Umbilical cord (tissue), 2 donors: Measurements from ENCODE around the gene RGS6. TPM values are rescaled to one million over a fixed set of nuclear protein-coding genes. Genes with fewer than 3 reads are reported as not detected.
A peak's percentile ranks its signal among the peaks of the same experiment; 100 is the strongest.
"Not testable (repeated sequence)": the region's sequence is repeated elsewhere in the genome, so short reads cannot be mapped to it uniquely, and the experiment has no call there.

Experiments used
- DNase-seq: peaks from one replicate; pipeline ENCODE4 v3.0.0-alpha.2; 2015; ENCODE audit warnings: low spot score
- total RNA-seq: library from RNA; depleted of rRNA; stranded (reverse); fragments of >200 nt; gene quantifications from one replicate; pipeline ENCODE4 v1.2.3, GENCODE V29; 2014; ENCODE audit warnings: low replicate concordance; ENCODE audit not compliant: insufficient read depth

RGS6 gene
- total RNA-seq, 1 donor from 2014 or later = 4.3 TPM

DNA sequence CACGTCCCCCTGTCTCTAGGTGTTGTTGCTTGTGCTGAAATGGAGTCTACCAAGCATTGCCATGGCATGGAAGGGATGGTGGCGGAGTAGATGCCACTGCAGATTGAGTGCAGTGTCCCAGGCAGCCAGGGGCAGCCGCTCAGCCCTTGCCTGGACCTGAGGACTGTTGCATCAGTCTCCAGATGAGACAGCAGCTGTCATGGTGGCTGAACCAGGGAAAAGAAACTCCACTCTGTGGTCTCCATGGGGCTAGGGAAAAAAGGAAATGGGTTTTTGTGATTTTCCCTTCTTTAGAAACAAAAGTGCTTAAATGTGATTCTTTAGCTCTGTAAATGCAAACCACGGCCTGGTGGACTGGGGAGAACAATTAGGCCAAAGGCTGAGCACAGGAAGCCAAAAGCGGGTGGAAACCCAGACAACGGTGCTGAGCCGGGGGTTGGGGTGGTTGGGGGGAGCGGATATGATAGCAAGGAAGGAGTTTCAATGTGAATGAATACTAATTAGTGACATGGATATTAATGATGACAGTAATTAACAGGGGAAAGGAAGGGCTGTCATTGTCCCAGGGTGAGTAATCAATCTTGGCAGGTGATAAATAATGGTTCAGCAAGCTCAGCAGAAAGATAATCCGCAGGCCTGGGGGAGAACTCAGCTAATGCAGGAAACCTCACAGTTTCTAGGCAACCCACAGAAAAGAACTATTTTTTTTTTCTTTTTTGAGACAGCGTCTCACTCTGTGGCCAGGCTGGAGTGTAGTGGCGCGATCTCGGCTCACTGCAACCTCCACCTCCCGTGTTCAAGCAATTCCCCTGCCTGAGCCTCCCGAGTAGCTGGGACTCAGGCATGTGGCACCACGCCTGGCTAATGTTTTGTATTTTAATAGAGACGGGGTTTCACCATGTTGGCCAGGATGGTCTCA is 519.1 kb downstream of the RGS6 start:
- peak; percentile 62 for DNase-seq

DNA sequence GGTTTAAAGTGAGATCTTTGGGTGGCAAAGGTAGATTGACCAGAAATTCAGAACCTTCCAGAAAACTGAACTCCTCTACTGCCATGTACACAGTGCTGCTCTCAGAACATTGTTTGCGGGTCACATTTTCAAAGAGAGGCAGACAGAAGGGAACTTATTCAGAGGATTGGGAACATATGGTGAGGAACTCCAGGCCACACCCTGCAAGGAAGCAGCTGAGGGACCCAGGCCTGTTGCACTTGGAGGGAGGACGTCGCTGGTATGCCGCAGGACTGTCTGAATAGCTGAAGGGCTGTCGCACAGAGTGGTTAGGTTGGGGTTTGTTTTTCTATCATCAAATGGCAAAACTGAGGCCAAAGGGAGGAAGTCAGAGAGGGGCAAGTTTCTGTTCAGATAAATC is 520.5 kb downstream of the RGS6 start:
- no peak for DNase-seq

GRCh38 chr14:72454388-72455160 is 522.3 kb downstream of the RGS6 start:
- DNase-seq = no peak

DNA sequence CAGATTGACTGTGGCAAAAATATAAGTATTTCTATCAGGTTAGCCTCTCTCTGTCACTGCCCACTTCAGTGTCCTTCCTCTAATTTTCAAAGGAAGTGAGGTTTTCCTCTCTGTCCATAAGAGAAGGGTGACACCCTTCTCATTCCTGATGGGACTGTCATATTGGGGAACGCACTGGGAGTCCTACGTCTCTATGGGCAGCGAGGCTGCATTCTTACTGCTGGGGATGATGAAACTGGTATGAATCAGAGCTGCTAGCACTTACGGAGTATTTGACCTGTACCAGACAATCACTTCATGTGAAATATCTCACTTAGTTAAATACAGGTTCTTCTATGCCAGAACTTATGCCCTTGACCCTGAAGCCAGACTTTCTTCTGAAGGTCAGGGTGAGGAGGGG is 525.4 kb downstream of the RGS6 start:
- no peak for DNase-seq

GRCh38 chr14:72462056-72462455 is 529.8 kb downstream of the RGS6 start:
- DNase-seq = no peak

- DNase-seq = no peak
Observed at GRCh38 chr14:72463291-72463866, 531.1 kb downstream of the RGS6 start.

- DNase-seq = no peak
Observed at GRCh38 chr14:72464226-72464625, 532.0 kb downstream of the RGS6 start.

DNA sequence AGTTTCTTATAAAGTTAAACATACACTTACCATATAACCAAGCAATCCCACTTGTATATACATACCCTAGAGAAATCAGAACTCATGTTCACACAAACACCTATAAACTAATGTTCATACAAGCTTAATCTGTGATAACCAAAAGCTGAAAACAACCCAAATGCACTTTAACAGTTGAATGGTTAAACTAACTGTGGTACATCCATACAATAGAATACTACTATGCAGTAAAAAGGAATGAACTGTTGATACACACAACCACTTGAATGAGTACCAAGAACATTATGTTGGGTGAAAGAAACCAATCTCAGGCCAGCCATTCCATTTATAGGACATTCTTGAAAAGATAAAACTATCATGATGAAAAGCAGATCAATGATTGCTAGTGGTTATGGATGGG is 534.1 kb downstream of the RGS6 start:
- DNase-seq = no peak

- no peak for DNase-seq
Observed at GRCh38 chr14:72471346-72471745, 539.1 kb downstream of the RGS6 start.

DNA sequence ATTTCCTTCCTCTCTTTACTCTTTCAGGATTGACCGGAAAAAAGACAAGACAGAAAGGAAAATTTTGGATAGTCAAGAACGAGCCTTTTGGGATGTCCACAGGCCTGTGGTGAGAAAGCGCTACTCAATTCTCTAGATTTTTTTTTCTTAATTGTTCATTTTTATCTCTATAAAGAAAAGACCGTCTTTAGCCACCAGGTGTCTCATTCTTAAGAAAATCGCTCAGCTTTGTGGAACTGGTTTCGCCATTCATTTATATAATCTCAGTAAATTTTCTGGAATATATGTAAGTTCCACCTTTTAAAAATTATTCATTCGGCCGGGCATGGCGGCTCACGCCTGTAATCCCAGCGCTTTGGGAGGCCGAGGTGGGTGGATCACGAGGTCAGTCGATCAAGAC is 540.6 kb downstream of the RGS6 start:
- no peak for DNase-seq

DNA sequence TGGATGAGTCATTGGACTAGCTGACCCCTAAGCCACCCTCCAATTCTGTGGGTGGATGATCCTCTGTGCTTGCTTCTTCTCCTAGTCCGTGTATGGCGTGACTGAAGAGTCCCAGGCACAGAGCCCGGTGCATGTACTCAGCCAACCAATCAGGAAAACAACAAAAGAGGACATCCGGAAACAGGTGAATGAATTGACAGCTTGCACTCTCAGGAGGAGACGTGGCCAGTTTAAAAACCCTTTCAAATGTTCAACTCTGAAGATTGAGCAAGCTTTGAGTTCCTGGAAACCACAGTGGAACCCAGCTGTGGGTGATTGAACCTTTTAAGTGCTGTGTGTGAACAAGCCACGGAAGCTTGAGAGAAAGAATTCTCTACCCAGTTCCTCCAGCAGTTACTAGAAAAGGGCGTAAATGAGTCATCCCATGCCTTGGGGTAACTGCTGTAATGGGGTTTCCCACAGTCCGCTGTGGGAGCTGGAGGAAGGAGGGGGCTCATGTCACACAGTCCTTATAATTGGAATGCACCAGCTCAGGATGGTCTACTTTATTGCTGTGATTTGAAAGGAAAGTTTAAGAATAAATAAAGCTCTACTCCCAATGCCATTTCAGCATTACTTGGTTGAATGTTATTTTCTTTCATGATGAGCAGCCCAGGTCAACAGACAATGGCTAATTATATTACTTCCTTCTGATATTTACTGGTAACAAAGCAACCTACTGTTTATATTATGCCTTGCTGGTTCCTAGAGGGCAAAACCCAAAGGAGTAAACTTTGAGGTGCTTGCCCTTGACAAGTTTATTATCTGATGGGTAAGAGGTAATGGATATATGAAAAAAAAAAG is 544.6 kb downstream of the RGS6 start:
- peak; percentile 3 for DNase-seq

DNA sequence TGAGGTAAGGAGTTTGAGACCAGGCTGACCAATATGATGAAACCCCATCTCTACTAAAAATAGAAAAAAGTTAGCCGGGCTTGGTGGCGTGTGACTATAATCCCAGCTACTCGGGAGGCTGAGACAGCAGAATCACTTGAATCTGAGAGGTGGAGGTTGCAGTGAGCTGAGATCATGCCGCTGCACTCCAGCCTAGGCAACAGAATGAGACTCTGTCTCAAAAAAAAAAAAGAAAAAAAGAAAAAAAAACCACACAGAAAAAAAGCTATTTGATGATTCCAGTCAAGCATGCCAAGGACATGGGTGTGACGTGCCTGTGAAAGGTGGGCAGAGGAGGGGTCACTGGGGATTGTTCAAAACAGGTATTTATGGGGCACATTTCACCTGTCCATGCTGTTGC is 545.3 kb downstream of the RGS6 start:
- not testable (repeated sequence) for DNase-seq

- no peak for DNase-seq
Observed at GRCh38 chr14:72478471-72478893, 546.3 kb downstream of the RGS6 start.

- DNase-seq = no peak
Observed at GRCh38 chr14:72479461-72479931, 547.3 kb downstream of the RGS6 start.

- DNase-seq = peak; percentile 39
Observed at GRCh38 chr14:72480464-72481243, 548.4 kb downstream of the RGS6 start.

- no peak for DNase-seq
Observed at GRCh38 chr14:72483311-72483710, 551.1 kb downstream of the RGS6 start.

DNA sequence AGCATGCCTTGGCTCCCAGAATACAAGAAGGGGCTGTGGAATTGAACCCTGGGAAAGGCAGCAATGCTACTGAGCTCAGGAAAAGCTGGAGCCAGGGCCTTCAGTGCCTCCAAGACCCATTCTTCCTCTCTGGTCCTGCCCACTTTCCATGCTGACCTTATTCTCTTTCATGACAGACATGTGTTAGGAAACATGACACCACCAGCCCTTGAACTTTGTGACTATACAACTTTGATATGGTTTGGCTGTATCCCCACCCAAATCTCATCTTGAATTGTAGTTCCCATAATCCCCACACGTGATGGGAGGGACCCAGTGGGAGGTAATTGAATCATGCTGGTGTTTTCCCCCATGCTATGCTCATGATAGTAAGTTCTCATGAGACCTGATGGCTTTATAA is 553.5 kb downstream of the RGS6 start:
- no peak for DNase-seq

- DNase-seq = no peak
Observed at GRCh38 chr14:72488514-72488913, 556.3 kb downstream of the RGS6 start.

GRCh38 chr14:72492196-72492595 is 560.0 kb downstream of the RGS6 start:
- DNase-seq = no peak

GRCh38 chr14:72495668-72496067 is 563.4 kb downstream of the RGS6 start:
- no peak for DNase-seq
